ENCODE results near the gene KIF5A.

Gene KIF5A

GRCh38 chr12:57579677-57580465, 30.0 kb downstream of the KIF5A start (continued):
- no peak for TF ChIP-seq ZNF70 (CRISPR knock-in tag; IDR thresholded peaks at IDR 0.05)

- no peak for ATAC-seq
- no peak for TF ChIP-seq POU6F1 (CRISPR knock-in tag; IDR thresholded peaks at IDR 0.05; ENCODE audit: borderline replicate concordance, low read depth)
- TF ChIP-seq ZFP3 (CRISPR knock-in tag; IDR thresholded peaks at IDR 0.05) = no peak
- TF ChIP-seq TOX (CRISPR knock-in tag; IDR thresholded peaks at IDR 0.05; ENCODE audit: borderline replicate concordance) = no peak
- TF ChIP-seq CREB5 (CRISPR knock-in tag; IDR thresholded peaks at IDR 0.05; ENCODE audit: low read depth) = no peak
- no peak for TF ChIP-seq CSDC2 (CRISPR knock-in tag; IDR thresholded peaks at IDR 0.05)
- no peak for TF ChIP-seq RARB (CRISPR knock-in tag; IDR thresholded peaks at IDR 0.05)
- TF ChIP-seq ARNTL (CRISPR knock-in tag; IDR thresholded peaks at IDR 0.05; ENCODE audit: borderline replicate concordance, low read depth) = no peak
- no peak for TF ChIP-seq ZNF8 (CRISPR knock-in tag; IDR thresholded peaks at IDR 0.05)
- no peak for TF ChIP-seq OSR1 (CRISPR knock-in tag; IDR thresholded peaks at IDR 0.05)
- TF ChIP-seq ISL1 (CRISPR knock-in tag; IDR thresholded peaks at IDR 0.05) = no peak
- no peak for TF ChIP-seq BACH2 (CRISPR knock-in tag; IDR thresholded peaks at IDR 0.05; ENCODE audit: borderline replicate concordance)
- TF ChIP-seq CSRNP3 (CRISPR knock-in tag; IDR thresholded peaks at IDR 0.05) = no peak
- TF ChIP-seq ZC3H10 (CRISPR knock-in tag; IDR thresholded peaks at IDR 0.05) = no peak
- TF ChIP-seq GLIS3 (CRISPR knock-in tag; IDR thresholded peaks at IDR 0.05) = no peak
- no peak for TF ChIP-seq TCF4 (CRISPR knock-in tag; IDR thresholded peaks at IDR 0.05; ENCODE audit: borderline replicate concordance)
These were observed 30.6 kb downstream of the KIF5A start for GRCh38 chr12:57580466-57580795.

- ATAC-seq = no peak
- TF ChIP-seq OSR1 (CRISPR knock-in tag; IDR thresholded peaks at IDR 0.05) (no peak), RARB (CRISPR knock-in tag; IDR thresholded peaks at IDR 0.05) (no peak), PATZ1 (CRISPR knock-in tag; IDR thresholded peaks at IDR 0.05; ENCODE audit: borderline replicate concordance) (no peak), BACH2 (CRISPR knock-in tag; IDR thresholded peaks at IDR 0.05; ENCODE audit: borderline replicate concordance) (no peak), CSDC2 (CRISPR knock-in tag; IDR thresholded peaks at IDR 0.05) (no peak), TSHZ2 (CRISPR knock-in tag; IDR thresholded peaks at IDR 0.05) (no peak), ZNF565 (CRISPR knock-in tag; conservative IDR thresholded peaks at IDR 0.05; ENCODE audit: low read depth) (no peak)
These were observed 32.0 kb downstream of the KIF5A start for GRCh38 chr12:57581802-57582201.

- ATAC-seq = no peak
- TF ChIP-seq POU6F1 (CRISPR knock-in tag; IDR thresholded peaks at IDR 0.05; ENCODE audit: borderline replicate concordance, low read depth) (no peak), SNAI2 (CRISPR knock-in tag; IDR thresholded peaks at IDR 0.05) (no peak), TSHZ2 (CRISPR knock-in tag; IDR thresholded peaks at IDR 0.05) (no peak), OSR1 (CRISPR knock-in tag; IDR thresholded peaks at IDR 0.05) (no peak)
These were observed 32.6 kb downstream of the KIF5A start for GRCh38 chr12:57582440-57582839.

Data from SK-N-SH treated with all-trans-retinoic acid at 6 μM for 48 hours (cell line).